NOMO-1 (cell line): ENCODE results near the gene PIP4K2C.
A peak's percentile ranks its signal among the peaks of the same experiment; 100 is the strongest.
"Not testable (repeated sequence)": the region's sequence is repeated elsewhere in the genome, so short reads cannot be mapped to it uniquely, and the experiment has no call there.

Experiments used
- DNase-seq, 2 experiments: peaks; one replicate each; lab custom pipeline; 2025; ENCODE audit not compliant: unreplicated experiment in 2 of 2; lab: John Stamatoyannopoulos, UW

PIP4K2C gene

DNA sequence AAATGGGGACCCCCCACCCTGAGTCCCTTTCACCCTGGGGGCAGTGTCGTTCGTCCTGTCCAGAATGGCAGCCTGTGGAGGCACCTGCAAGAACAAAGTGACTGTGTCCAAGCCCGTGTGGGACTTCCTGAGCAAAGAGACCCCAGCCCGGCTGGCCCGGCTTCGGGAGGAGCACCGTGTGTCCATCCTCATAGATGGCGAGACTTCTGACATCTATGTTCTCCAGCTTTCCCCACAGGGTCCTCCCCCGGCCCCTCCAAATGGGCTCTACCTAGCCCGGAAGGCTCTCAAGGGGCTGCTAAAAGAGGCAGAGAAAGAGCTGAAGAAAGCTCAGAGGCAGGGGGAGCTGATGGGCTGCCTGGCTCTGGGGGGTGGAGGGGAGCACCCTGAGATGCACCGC is 15.8 kb downstream of the PIP4K2C start:
- no peak for DNase-seq

DNA sequence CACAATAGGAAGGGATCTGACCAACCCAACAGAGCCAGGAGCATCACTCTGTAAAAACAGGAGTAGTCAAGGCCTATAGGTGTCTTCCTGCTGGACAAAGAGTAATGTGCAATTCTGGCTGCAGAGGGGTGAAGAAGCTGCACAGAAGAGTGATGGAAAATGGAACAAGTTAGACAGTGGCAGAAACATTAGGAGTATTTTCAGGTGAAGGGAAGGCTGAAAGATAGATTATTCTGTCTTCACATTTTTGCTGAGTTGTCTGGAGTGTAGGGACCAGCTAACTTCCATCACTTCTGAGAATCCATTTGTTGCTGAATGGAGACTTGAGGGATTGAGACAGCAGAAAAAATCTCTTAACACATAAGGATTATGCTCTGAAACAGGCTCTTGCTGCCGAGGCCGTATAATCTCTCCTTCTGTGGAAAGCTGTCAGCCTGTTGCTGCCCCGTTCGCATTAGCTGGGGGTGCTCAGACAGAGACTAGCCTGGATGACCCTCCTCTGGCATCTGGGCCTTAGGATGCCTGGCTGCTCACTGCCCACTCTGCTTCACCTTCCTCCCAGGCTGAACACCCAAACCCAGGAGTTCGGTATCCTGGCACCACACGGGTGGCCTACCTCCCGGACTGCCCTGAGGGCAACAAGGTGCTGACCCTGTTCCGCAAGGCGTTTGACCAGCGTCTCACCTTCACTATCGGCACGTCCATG is 17.1 kb downstream of the PIP4K2C start:
- no peak for DNase-seq

DNA sequence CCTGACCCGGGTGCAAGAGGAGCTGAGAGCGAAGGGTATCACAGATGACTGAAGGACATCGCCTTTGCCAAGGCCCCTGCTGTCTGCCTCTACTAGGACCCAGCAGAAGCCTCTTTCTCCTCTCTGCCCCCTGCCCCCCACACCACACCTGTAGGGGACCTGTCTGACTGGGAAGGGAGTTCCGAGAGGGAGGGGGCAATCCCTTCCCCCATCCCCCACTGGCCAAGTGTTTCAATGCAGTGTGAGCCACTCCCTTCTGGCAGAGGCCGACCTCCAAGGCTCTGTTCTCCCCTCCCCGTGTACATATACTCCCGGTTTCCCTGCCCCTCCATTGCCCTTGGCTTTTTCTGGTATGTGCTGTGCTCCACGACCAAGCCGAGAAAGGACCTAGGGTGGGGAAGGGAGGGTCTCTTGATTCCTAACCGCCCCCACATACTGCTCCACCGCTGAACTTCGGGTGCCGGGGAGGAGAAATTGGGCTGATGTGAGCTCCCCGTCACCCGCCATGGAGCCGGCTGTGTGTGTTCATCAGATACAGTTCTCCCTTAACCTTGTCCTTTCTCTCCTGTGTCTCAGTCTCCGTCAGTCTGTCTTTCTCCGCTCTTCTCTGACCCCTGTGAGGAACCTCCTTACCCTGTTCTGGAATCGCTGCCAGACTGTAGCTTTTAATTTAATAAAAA is 18.2 kb downstream of the PIP4K2C start:
- DNase-seq, result no peak

DNA sequence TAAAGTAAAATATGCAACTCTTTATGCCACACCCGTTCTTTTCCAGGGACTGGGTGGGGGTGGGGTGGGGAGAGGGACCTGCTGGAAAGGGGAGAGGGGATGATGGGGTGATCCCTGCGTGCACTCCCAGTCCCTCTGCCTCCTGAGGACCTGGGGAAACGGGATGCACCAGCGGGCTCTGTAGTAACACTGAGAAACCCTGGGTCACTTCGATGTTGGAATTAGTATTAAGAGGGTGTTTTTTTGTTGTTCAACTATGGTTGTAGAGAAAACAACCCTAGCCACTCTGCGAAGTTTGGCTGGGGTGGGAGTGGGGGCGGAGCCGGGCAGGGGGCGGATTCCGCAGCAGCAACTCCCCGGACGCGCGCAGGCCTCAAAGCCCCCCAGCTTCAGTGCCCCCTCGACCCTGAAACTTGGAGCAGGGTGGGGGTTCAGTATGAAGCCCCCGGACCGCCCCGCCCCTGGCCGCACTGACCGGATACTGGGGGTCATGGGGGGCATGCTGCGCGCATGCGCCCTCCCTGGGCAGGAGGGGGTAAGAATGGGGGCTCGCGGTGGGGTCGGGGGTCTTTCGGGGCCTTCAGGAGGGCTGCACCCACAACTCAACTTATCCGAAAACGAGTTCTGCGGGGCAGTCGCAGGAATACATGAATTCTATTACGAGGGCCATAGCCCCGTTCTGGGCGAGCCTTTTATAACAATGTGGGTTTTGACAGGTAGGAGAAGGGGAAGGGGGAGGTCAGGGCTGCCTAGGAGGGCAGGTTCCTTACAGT is 19.0 kb downstream of the PIP4K2C start:
- DNase-seq, result no peak

DNA sequence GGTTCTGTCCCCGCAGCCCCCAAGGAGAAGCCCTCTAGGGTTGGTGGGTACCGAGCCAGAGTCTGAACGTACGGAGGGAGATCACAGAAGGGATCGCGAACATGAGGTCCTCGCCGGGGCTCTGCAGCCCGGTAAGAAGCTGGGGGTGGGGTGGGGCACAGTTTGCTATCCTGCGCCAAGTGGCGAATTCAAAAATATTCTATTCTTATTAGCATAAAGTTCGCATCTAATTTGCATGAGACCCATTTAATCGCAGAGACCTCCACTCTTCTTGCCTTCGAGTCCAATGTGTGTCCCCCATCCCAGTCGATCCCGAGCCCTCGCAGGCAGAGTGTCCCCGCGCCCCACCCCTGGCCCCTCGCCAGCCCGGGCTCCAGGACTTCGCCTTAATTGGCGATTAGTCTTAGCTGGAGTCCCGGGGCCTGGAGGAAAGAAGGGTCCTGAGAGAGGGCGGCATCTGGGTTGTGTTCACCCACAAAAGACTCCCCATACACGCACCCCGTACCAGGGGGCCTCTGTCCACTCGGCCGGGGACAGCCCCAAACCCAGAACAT is 19.6 kb downstream of the PIP4K2C start:
- no peak for DNase-seq

DNA sequence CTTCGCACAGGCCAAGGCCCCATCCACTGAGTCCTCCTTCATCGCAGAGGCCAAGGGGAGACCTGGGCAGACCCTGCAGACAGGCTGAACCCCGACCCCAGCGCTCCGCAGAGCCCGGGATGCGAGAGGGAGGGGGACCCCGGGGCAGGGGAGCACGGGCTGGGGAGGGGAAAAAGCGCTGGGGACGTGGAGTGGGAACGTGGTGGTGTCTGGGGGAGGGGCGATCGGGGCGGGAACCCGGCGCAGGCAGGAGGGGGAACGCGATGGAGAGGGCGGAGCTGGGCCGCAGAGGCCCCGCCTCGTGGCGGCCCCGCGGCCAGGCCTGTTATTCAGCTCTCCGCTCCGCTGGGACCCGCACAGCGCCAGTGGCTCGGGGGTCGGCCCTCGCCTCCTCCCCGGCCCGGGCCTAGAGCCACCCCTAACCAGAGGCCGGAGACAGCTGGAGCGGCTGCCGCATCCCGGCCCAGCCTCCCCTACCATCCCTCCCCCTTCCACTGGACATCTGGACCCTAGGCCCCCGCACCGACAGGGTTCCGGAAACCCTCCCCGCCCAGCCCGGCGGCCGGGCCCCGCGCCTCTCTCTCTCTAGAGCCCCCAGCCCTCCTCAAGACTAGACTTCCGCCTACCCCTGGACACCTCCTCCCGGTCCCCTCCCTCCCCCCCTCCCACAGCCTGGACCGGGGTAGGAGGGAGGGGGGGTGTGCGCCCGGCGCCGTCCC is 20.3 kb downstream of the PIP4K2C start, which contains the start of gene ARHGEF25:
ARHGEF25 (plus strand) TSS at position 328 of the 719 bp plus-strand sequence. CDS start 460 bp downstream, outside the sequence.
- DNase-seq, result peak in 1 of 2 experiments; percentile 14

DNA sequence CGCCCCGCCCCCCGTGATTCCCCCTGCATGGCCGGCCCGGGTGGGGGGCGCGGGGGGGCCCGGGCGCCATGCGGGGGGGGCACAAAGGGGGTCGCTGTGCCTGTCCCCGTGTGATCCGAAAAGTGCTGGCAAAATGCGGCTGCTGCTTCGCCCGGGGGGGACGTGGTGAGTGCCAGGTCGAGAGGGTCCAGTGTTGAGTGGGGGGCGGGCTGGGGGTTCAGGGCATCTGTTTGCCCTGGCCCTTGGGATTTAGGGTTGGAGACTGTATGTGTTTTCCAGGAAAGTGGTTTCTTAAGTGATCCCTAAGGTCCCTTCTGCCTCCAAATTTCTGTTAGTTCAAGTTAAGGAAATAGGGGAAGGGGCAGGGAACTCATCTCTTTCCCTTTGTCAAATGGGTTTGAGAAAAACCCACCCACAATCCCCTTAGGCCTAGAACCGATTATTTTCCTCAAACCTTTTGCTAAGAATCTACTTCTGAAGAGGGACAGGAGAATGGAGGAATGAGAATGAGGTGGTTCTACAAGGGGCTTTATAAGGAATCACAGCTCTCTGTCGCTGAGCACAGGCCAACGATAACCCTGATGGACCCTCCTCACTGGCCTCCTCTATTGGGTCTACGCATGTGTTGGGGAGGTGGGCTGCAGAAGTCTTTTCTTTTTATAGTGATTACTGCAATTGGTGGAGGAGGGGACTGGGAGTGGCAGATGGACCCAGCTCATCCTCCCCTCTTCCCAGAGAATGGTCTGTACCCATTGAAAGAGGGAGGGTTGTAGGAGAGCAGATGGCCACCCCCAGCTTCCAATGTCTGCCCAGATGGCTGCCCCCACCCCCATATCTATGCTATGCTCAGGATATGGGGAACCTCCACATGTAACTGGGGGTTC is 21.1 kb downstream of the PIP4K2C start:
- no peak for DNase-seq

DNA sequence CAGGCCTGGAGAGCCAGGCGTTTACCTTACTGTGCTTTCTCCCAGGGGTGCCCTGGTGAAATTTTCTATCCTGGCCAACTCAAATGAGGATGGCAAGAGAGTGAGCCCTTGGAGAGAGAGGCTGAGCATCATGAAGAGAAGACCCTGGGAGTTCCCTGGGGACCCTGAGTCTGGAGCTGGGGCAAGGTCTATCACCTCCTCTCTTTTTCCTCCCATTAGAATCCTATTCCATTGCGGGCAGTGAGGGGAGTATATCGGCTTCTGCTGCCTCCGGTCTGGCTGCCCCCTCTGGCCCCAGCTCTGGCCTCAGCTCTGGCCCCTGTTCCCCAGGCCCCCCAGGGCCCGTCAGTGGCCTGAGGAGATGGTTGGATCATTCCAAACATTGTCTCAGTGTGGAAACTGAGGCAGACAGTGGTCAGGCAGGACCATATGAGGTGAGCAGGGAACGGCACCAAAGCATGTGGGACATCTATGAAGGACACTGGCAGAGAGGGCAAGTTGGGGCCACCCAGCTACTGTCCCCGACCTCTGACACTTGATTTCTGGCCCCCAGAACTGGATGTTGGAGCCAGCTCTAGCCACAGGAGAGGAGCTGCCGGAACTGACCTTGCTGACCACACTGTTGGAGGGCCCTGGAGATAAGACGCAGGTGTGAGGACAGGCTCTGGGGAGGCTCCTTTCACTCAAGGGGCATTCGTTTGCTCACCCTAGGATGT is 21.9 kb downstream of the PIP4K2C start:
- DNase-seq, result no peak

DNA sequence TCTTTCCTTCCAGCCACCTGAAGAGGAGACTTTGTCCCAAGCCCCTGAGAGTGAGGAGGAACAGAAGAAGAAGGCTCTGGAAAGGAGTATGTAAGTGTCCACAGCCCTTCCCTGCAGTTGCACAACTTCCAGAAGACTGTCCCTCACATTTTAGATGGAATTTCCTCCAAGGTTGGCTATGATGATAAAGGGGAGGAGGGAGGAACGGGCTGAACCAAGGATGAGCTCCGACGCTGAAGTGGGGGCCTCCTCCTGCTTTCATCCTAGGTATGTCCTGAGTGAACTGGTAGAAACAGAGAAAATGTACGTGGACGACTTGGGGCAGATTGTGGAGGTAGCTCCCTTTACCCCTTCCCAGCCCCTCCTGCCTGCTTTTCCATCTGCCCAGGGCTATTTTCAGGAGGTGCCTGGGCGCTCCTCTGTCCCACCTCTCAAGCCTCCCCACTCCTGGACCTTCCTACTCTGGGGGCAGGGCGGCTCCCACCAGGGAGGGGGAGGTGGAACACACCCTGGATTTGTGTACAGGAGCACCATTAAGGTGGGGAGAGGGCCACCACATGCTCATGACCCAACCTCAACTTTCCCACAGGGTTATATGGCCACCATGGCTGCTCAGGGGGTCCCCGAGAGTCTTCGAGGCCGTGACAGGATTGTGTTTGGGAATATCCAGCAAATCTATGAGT is 22.6 kb downstream of the PIP4K2C start:
- no peak for DNase-seq

DNA sequence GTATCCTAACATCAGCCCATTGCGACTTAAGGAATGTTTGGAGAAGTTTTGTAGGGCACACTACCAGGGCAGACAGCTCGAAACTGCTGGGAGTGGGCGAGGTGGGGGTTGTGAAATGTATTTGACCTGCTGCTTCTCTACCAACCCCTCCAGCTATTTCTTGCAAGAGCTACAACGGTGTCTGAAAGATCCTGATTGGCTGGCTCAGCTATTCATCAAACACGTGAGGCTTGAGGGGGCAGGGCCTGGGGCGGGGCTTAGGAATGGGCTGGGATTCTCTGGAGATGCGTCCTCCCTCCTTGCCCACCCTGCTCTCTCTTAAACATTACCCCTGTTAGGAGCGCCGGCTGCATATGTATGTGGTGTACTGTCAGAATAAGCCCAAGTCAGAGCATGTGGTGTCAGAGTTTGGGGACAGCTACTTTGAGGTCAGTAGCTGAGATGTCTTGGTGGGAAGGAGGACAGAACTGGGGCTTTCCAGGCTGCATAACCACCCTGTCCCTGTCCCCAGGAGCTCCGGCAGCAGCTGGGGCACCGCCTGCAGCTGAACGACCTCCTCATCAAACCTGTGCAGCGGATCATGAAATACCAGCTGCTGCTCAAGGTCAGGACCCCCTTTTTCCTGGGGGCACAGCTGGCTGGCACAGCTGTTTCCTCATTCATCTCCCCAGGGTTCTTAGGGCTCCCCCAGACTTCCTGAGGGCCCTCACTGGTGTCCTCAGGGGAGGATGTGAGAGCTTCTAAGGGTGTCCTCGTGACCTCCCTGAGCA is 23.4 kb downstream of the PIP4K2C start:
- DNase-seq, result no peak

DNA sequence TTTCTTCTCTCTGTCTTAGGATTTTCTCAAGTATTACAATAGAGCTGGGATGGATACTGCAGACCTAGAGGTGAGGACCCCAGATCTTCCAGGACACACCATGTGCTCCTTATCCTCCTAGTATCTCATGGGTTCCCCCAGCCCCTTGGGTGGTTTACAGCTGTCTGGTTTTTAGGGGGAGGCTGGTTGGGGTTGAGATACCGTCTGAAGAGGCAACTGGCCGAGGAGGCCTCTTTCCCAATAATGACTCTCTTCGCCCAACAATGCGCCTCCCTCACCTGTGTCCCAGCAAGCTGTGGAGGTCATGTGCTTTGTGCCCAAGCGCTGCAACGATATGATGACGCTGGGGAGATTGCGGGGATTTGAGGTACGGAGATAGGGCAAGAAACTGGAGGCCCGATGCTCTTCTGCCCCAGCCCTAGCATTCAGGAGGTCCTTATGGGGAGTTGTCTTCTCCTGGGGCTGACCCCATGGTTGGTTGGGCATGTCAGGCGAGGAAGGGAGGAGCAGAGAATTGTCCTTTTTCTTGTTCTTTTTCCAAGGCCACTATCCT is 24.0 kb downstream of the PIP4K2C start:
- DNase-seq, result no peak

DNA sequence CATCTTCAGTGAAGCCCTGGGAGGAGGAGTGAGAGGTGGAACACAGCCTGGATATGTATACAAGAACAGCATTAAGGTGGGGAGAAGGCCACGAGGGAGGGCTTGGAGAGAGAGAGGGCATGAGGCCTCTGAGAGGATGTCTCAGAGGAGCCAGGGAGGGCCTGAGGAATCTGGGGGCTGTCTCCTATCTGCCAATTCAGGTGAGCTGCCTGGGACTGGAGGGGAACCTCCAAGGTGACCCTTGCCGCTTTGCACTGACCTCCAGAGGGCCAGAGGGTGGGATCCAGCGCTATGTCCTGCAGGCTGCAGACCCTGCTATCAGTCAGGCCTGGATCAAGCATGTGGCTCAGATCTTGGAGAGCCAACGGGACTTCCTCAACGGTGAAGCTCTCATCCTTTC is 24.6 kb downstream of the PIP4K2C start:
- DNase-seq, result no peak

DNA sequence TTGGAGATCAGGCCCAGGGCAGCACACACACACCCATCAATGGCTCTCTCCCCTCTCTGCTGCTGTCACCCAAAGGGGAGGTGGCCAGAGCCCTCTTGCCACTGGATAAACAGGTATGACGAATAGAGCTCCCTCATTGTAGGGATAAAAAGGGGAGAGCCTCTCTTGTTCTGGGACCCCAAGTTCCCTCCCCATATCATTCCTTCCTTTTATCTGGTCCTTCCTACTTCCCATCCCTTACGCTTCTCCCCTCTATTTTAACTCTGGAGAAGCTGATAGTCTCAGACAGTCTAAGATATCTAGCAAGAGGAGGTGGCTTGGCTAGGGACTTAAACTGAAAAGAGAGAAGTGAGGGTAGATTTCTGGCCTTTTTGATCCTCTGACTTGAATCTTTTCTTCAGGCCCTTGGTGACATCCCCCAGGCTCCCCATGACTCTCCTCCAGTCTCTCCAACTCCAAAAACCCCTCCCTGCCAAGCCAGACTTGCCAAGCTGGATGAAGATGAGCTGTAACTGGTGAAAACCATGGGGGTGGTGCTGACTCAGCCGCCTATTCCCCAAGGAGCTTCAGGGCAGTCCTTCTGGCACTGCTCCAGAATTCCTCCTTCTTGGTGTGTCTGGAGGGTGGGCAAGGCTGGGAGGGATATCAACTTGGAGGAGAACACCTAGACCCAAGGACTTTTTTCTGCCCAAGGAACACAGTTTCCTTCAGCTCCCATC is 25.6 kb downstream of the PIP4K2C start:
- no peak for DNase-seq

DNA sequence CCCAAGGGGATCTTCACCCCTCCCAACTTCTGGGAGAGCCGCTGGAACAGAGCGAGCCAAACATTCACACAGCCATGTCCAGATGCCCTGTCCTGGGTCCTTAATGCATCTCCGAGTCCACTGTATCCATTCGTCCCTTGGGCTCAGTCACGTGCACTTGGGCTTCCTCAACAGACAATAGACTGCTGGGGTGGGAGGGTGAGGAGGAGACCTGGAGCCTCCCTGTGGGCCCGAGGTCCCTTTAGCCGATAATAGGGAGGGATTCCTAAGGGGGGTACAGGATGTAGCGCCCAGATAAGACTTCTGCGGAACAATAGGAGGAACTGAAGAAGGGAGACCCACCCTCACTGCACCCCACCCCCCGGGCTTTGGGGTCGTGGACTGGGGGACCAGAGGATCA is 26.9 kb downstream of the PIP4K2C start:
- DNase-seq, result no peak

DNA sequence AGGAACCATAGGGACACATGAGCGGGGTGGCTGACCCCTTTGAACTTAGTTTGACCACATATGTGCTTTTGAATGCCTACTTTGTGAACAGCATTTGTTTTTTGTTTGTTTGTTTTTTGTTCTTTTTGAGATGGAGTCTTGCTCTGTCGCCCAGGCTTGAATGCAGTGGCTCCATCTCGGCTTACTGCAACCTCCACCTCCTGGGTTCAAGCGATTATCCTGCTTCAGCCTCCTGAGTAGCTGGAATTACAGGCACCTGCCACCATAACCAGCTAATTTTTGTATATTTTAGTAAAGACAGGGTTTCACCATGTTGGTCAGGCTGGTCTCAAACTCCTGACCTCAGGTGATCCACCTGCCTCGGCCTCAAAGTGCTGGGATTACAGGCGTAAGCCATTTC is 27.4 kb downstream of the PIP4K2C start:
- DNase-seq, result not testable (repeated sequence)

DNA sequence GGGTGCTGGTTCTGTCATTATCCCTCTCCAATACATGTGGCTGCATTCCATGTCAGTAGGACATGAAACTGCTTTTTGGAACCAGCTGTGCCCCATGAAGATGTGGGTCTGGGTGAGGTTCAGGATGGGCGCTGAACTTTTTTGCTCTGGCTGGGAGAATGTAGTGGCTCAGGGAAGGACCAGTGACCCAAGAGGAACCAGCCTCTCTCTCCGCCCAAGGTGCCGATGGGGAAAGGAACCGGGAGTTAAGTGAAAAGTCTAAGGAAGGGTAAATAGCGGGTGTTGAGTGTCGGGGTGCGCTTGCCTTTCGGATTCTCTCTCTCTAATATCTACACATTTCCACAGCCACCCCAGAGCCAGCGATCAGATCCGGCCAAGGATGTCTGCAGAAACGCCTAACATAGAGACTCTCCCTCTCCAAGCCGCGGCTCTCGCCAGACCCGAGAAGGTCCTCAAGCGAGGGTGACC is 28.0 kb downstream of the PIP4K2C start:
- no peak for DNase-seq
